ENCODE results near the gene C16orf78.

C16orf78 gene

GRCh38 chr16:49399594-49400364 is 26.2 kb downstream of the C16orf78 start:
- Histone ChIP-seq H3K9me3 (ENCODE audit: low read length) (no peaks in the 10 kb centered on the region), H3K27ac (ENCODE audit: low read depth, low read length, poor library complexity, severe bottlenecking) (peak overlapping the region; percentile 76), H3K9me2 (ENCODE audit: low read depth, low read length) (no peaks in the 10 kb centered on the region), H3F3A (ENCODE audit: insufficient read depth, low read length) (no peaks in the 10 kb centered on the region), H4K20me1 (ENCODE audit: insufficient read depth, low read length) (no peaks in the 10 kb centered on the region), H3K4me3 (ENCODE audit: low read depth, low read length, poor library complexity, severe bottlenecking) (no peak overlapping the region), H3K4me1 (ENCODE audit: insufficient read depth, low read length, severe bottlenecking) (peaks cover 18% of the 10 kb centered on the region), H2AFZ (ENCODE audit: low read length) (no peak overlapping the region), H3K36me3 (ENCODE audit: insufficient read depth, low read length) (no peaks in the 10 kb centered on the region), H3K79me2 (ENCODE audit: insufficient read depth, low read length) (no peaks in the 10 kb centered on the region), H3K4me2 (ENCODE audit: low read length) (peak overlapping the region; percentile 29; the same call in 1 of the 2 replicates), H3K9ac (ENCODE audit: low read length) (peak overlapping the region; percentile 30; the same call in 1 of the 2 replicates), H3K27me3 (ENCODE audit: insufficient read depth, low read length) (no peaks in the 10 kb centered on the region)
- TF ChIP-seq EZH2 (IDR thresholded peaks at IDR 0.05; ENCODE audit: borderline replicate concordance, low read length) = no peak
- no peak for TF ChIP-seq CTCF (IDR thresholded peaks at IDR 0.05; ENCODE audit: low read length)

- no peak for TF ChIP-seq EZH2 (IDR thresholded peaks at IDR 0.05; ENCODE audit: borderline replicate concordance, low read length)
- H3K27me3 ChIP-seq (ENCODE audit: insufficient read depth, low read length) = no peaks in the 10 kb centered on the region
- no peaks in the 10 kb centered on the region for H3K36me3 ChIP-seq (ENCODE audit: insufficient read depth, low read length)
- H2AFZ ChIP-seq (ENCODE audit: low read length) = no peak overlapping the region
- H3K4me1 ChIP-seq (ENCODE audit: insufficient read depth, low read length, severe bottlenecking) = peaks cover 18% of the 10 kb centered on the region
- H3K27ac ChIP-seq (ENCODE audit: low read depth, low read length, poor library complexity, severe bottlenecking) = peak overlapping the region; percentile 76
- no peak overlapping the region for H3K9ac ChIP-seq (ENCODE audit: low read length)
- H3K4me3 ChIP-seq (ENCODE audit: low read depth, low read length, poor library complexity, severe bottlenecking) = no peak overlapping the region
- no peaks in the 10 kb centered on the region for H4K20me1 ChIP-seq (ENCODE audit: insufficient read depth, low read length)
- no peaks in the 10 kb centered on the region for H3F3A ChIP-seq (ENCODE audit: insufficient read depth, low read length)
- H3K79me2 ChIP-seq (ENCODE audit: insufficient read depth, low read length) = no peaks in the 10 kb centered on the region
- H3K4me2 ChIP-seq (ENCODE audit: low read length) = no peak overlapping the region
- H3K9me3 ChIP-seq (ENCODE audit: low read length) = no peaks in the 10 kb centered on the region
- H3K9me2 ChIP-seq (ENCODE audit: low read depth, low read length) = no peaks in the 10 kb centered on the region
Observed at GRCh38 chr16:49400611-49401010, 27.0 kb downstream of the C16orf78 start.

- Histone ChIP-seq H3K27me3 (ENCODE audit: insufficient read depth, low read length) (no peaks in the 10 kb centered on the region), H3K4me3 (ENCODE audit: low read depth, low read length, poor library complexity, severe bottlenecking) (no peak overlapping the region), H4K20me1 (ENCODE audit: insufficient read depth, low read length) (no peaks in the 10 kb centered on the region), H3K9me3 (ENCODE audit: low read length) (no peaks in the 10 kb centered on the region), H3F3A (ENCODE audit: insufficient read depth, low read length) (no peaks in the 10 kb centered on the region), H3K36me3 (ENCODE audit: insufficient read depth, low read length) (no peaks in the 10 kb centered on the region), H3K9ac (ENCODE audit: low read length) (no peak overlapping the region), H2AFZ (ENCODE audit: low read length) (no peak overlapping the region), H3K9me2 (ENCODE audit: low read depth, low read length) (no peaks in the 10 kb centered on the region), H3K4me1 (ENCODE audit: insufficient read depth, low read length, severe bottlenecking) (peaks cover 5% of the 10 kb centered on the region), H3K4me2 (ENCODE audit: low read length) (no peak overlapping the region), H3K27ac (ENCODE audit: low read depth, low read length, poor library complexity, severe bottlenecking) (no peak overlapping the region), H3K79me2 (ENCODE audit: insufficient read depth, low read length) (no peaks in the 10 kb centered on the region)
- TF ChIP-seq CTCF (IDR thresholded peaks at IDR 0.05; ENCODE audit: low read length) = no peak
- TF ChIP-seq EZH2 (IDR thresholded peaks at IDR 0.05; ENCODE audit: borderline replicate concordance, low read length) = no peak
Observed at GRCh38 chr16:49405123-49405522, 31.5 kb downstream of the C16orf78 start.

GRCh38 chr16:49405530-49405929 is 31.9 kb downstream of the C16orf78 start:
- no peaks in the 10 kb centered on the region for H4K20me1 ChIP-seq (ENCODE audit: insufficient read depth, low read length)
- H3K27me3 ChIP-seq (ENCODE audit: insufficient read depth, low read length) = no peaks in the 10 kb centered on the region
- no peaks in the 10 kb centered on the region for H3F3A ChIP-seq (ENCODE audit: insufficient read depth, low read length)
- no peak overlapping the region for H3K4me3 ChIP-seq (ENCODE audit: low read depth, low read length, poor library complexity, severe bottlenecking)
- H3K79me2 ChIP-seq (ENCODE audit: insufficient read depth, low read length) = no peaks in the 10 kb centered on the region
- no peak overlapping the region for H3K27ac ChIP-seq (ENCODE audit: low read depth, low read length, poor library complexity, severe bottlenecking)
- no peaks in the 10 kb centered on the region for H3K9me2 ChIP-seq (ENCODE audit: low read depth, low read length)
- no peaks in the 10 kb centered on the region for H3K9me3 ChIP-seq (ENCODE audit: low read length)
- no peak overlapping the region for H3K4me2 ChIP-seq (ENCODE audit: low read length)
- TF ChIP-seq CTCF (IDR thresholded peaks at IDR 0.05; ENCODE audit: low read length) = peak; percentile 12; the same call in 1 of the 2 replicates
- no peak for TF ChIP-seq EZH2 (IDR thresholded peaks at IDR 0.05; ENCODE audit: borderline replicate concordance, low read length)
- peaks cover 1% of the 10 kb centered on the region for H3K4me1 ChIP-seq (ENCODE audit: insufficient read depth, low read length, severe bottlenecking)
- no peaks in the 10 kb centered on the region for H3K36me3 ChIP-seq (ENCODE audit: insufficient read depth, low read length)
- H2AFZ ChIP-seq (ENCODE audit: low read length) = no peak overlapping the region
- no peak overlapping the region for H3K9ac ChIP-seq (ENCODE audit: low read length)
